ENCODE results near the gene ACVR2A.
A peak's percentile ranks its signal among the peaks of the same experiment; 100 is the strongest.

The ACVR2A gene

DNA sequence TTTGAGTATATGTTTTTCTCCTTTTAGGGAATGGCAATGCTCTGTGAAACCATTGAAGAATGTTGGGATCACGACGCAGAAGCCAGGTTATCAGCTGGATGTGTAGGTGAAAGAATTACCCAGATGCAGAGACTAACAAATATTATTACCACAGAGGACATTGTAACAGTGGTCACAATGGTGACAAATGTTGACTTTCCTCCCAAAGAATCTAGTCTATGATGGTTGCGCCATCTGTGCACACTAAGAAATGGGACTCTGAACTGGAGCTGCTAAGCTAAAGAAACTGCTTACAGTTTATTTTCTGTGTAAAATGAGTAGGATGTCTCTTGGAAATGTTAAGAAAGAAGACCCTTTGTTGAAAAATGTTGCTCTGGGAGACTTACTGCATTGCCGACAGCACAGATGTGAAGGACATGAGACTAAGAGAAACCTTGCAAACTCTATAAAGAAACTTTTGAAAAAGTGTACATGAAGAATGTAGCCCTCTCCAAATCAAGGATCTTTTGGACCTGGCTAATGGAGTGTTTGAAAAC lies 82.3 kb downstream of the ACVR2A start:
- DNase-seq, result no peak

DNA sequence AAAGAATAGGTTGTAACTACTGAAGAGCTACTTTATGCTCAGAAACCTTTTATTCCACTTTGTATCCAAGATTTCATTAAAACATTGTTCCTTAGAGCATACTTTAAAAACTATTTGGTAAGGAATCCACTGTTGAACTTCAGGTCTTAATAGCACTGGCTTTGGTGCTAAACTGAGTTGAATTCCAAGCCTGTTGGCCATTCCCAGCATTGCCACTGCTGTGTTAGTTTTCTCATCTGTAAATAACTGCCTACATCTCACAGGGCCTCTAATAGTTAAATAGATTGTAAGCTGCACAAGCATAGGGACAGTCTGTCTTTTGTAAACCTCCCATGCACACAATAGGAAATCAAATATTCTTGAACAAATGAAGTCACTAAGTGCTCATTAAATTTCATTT lies 89.1 kb downstream of the ACVR2A start:
- DNase-seq, result no peak

DNA sequence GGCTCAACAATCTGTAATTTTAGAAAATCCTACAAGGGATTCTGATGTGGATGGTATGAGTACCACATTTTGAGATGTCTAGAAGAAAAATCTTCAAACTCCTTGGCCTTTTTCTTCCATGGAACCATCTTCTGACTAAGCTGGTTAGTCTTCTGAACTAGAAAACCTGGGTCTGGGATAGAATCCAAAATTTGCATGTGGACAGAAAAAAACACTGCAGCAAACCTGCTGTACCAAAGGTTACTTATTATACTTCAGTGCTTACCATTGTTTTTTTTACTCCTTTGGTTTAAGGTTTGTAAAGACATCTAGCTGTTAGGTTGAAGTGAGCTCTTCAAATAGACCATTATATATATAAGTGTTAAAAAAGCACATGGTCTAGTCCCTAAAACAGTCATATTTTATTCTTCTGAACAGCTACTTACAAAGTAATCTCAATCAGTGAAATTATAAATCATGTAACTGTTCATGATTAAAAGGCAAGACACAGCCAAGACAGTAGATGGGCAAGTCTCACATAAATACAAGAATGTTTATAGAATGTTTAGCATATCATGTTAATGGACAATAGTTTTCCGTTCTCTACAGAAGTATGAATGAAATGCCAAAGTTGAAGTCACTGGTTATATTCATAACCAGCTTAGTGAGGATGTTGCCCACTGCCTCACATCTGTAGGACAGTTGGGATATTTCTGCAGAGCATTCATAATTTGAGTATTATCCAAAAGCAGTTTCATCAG lies 90.2 kb downstream of the ACVR2A start:
- DNase-seq, result no peak

DNA sequence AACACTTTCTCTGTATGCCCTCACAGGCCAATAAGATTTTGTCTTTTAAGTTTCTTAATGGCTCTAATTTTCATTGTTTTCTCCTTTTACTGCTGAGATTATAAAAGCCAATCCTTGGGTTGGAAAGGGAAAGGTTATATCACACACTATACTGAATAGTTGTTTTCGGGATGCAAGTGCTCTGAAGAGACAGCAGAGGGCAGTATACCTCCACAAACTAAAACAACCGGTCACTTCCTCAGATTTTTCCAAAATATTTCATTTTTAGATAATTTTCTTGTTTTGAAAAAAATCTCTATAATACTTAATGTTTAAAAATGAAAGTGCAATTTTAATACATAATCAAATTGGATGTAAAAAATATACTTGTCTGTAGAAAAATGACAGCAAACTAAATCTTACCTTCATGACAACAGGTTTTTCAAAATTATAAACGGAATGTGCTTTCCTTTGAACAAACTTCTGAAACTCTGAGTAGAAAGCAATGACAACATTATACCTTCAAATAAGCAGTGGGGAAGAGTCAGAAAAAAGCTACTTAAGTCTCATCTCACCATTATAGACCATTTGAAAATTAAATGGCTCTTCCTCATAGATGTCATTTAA lies 93.0 kb downstream of the ACVR2A start:
- peak; percentile 45 for DNase-seq

DNA sequence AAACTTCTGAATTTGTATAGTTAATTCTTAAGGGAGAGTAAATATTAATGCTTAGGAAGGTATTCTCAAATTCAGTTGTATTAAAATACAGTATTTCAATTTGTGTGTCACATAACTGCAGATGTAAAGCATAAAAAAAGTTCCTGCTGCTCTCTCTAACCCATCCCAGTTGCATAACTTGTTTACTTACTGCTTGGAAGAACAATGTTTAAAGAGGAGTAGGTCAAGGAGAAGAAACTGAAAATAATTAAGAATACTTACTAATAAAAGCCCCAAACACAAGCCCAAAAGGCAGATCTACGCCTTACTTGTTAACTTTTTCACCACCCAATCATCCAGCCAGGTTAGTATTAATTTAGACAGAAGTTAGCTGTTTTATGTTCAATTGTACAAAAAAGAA lies 94.5 kb downstream of the ACVR2A start:
- no peak for DNase-seq

DNA sequence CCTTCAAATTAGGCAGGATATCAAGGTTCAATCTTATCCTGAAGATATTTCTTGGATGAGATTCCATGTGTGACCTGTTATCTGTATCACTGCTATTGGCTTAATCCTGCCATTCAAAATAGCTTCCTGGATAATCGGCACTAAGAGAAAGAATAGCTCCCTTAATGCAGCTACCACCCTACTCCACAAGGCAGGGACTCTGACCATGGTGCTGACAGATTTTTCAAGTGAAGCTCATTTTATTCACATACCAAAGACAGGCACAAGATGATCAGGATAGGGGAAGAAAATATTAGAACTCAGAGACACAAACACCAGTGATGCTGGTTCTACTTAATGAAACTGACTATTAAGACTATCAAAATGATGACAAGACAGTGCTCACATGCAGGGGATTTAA lies 100.8 kb downstream of the ACVR2A start:
- no peak for DNase-seq

DNA sequence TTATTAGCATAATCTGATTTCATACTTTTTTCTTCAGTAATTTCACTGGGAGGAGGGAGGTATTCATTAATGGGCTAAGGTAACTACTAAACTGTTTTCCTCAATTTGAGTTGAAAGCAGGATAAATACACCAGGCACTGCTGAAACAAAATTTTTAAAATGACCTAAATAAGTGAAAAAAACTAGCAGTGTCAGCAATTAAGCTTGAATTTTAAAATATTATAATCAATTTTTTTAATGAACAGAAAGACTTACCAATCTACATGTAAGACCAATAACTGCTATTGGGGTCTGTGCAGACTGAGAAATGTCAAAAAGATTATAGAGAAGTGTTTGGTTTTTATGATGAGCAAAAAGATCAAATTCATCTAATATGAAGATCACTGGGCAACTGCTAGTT lies 107.3 kb downstream of the ACVR2A start:
- DNase-seq, result no peak

DNA sequence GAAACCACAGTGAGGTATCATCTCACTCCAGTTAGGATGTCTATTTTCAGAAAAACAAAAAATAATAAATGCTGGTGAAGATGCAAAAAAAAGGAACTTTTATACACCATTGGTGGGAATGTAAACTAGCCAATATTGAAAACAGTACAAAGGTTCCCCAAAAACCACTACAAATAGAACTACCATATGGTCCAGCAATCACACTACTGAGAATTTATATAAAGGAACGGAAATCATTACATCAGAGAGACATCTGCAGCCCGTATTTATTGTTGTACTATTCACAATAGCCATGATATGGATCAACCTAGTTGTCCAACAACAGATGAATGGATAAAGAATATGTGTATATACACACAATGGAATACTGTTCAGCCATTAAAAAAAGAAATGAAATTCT lies 123.7 kb downstream of the ACVR2A start:
- no peak for DNase-seq

DNA sequence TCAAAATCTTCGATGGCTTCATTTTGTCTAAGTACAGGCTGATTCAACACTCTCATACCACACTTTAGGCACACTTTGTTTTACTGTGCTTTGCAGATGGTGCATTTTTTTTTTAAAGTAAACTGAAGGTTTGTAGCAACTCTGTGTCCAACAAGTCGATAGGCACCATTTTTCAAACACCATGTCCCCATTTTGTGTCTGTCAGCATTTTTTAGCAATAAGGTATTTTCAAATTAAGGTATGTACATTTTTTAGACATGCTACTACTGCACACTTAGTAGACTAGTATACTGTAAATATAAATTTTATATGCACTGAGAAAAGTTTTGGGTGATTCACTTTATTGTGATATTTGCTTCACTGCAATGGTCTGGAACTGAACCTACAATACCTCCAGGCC lies 131.3 kb downstream of the ACVR2A start:
- DNase-seq, result no peak

DNA sequence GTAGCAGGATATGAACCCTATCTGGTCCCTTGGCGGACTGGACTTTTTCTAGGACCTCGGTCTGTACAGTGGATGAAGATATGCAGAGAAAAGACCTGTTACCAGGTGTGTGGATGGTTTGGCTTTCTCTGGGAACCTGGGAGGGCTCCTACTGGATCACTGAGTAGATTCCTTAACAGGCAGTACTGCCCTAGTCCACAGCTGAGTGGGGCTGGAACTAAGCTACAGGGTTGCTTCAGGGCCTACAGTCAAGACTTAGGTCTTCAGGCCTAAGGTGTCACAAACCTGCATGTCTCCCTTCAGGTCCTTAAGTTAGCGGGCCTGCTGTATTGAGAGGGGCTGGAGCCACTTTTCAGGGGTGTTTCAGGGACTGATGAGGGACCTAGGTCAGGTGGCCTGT lies 132.8 kb downstream of the ACVR2A start:
- no peak for DNase-seq

Measured in NCI-H1105 treated with DMSO at 0.1 percent for 48 hours (cell line).